IPS-18c (cell line): ENCODE data around the gene RAB31.
A peak's percentile ranks its signal among the peaks of the same experiment; 100 is the strongest.

ENCODE experiments used
- H3K4me3 ChIP-seq: 2 replicates; pipeline ENCODE4 v1.7.0; 2013; ENCODE audit warnings: low read depth, mild to moderate bottlenecking, low read length, moderate library complexity; ENCODE audit not compliant: insufficient read depth
- H3K9me3 ChIP-seq: one replicate; pipeline ENCODE4 v1.6.1; 2013; ENCODE audit warnings: mild to moderate bottlenecking, low read length, moderate library complexity; ENCODE audit not compliant: control insufficient read depth, insufficient read depth

The RAB31 gene

DNA sequence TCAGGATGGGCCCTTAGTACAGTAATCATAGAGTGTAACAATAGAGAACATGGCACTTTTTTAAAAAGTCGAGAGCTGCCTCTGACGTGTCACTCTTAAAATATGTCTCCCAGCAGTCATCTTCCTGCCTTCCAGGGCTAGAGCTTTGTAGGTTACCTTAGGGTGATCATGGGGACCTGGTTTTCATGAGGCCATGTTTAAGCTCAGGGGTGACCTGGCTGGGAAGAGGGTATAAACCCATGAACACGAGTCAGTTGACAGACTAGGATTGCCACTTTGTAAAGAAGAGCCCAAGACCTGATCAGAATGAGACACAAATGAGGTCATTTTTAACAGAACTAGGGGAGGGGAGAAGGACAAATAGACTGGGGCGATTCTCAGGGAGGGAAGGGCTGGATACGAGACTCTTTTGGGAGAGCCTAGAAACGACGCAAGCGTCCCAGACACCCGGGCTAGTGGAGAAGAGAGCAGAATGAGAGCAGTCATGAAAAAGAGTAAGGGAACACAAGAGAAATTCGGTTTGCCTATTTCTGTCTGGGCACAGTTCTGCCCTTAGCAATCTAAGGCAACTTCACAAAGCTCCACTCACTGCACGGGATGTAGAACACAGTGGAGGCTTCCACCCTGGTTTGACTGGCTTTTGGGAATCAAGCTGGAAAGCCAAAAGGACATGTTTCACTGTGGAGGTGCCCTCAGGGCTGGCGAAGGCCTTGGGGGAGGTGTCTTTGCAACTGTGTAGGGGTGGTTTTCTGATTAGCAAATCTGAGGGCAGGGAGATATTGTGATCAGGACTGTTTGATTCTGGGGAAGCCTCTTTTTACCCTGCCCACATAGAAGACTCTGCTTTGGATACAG is 1.8 kb upstream of the RAB31 start:
- no peak overlapping the region for H3K4me3 ChIP-seq
- no peaks in the 10 kb centered on the region for H3K9me3 ChIP-seq

DNA sequence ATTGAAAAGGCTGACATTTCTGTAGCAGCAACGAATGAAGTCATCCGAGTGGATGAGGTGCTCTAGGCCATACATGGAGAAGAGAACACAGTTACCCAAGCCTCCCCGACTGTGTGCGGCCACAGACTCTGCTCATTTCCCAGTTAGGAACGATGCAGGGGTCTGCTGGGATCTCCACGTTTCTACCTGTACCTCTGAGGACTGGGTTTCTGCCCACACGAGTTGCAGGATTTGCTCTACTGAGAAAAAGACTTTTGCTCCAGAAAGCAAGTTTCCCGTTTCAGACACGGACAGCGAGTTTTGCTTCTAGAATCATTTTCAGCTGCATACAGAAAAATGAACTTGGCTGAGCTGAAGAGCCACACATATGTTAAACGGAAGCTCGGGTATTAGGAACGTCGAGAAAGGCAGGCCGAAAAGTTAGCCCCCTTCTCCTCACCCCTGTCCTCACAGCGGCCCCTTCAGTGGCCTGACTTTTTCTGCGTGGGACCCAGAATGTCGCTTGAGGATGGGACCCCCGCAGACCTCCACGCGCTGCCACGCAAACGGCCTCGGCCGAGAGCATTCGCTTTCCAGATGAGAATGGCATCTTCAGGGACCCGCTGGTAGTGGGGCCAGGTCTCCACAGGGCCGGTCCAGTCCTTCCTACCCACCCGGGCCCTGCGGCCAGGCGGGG is 582 bp upstream of the RAB31 start:
- no peaks in the 10 kb centered on the region for H3K9me3 ChIP-seq
- peak overlapping the region; percentile 65 for H3K4me3 ChIP-seq

- no peaks in the 10 kb centered on the region for H3K9me3 ChIP-seq
- peak overlapping the region; percentile 65 for H3K4me3 ChIP-seq
These were observed 568 bp downstream of the RAB31 start for GRCh38 chr18:9708434-9709303.

DNA sequence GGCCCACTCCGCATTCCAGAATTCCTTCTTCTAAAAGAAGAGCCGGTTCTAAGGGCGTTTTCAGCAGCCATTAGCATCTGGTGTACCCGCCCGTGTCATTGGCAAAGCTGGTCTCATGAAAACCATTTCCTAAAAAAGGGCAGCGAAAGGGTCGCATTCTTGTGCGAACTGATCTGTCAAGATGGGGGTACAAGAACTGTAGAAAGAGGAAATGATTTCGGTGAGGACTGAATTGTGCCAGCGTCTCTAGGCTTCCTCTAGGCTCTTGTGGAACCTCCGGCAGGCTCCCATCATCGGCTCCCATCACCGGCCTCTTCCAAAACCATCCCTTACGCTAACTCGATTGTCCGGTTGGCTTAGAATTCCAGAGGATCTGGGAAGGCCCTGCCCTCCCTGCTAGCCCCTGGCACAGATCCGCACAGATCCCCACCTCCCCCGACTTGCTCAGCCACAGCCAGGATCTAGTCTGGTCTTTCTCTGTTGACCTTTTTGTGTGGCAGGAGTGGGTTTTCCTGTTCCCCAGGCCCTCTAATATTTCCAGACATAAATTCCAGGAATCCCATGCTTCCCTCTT is 1.3 kb downstream of the RAB31 start:
- no peaks in the 10 kb centered on the region for H3K9me3 ChIP-seq
- peak overlapping the region; percentile 65 for H3K4me3 ChIP-seq

DNA sequence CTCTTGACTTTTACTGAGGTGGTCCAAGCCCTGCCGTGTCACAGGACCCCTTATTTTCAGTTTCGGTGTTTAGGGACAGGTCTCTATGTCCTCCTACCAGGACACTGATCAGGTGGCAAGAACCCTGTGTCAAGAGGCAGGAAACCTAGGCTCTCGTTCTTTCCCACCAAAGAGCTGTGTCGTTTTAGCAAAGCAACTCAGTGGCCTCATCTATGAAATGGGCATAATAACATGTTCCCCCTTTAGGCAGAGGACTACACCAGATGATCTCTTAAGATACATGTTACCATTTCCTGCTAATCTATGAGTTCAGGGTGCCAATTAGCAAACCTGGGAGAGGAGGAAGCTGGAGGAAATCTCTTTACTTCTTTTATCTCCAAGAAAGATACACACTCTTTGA is 1.9 kb downstream of the RAB31 start:
- H3K4me3 ChIP-seq = no peak overlapping the region
- H3K9me3 ChIP-seq = no peaks in the 10 kb centered on the region

GRCh38 chr18:9711361-9712129 is 3.4 kb downstream of the RAB31 start:
- Histone ChIP-seq H3K4me3 (no peak overlapping the region), H3K9me3 (no peaks in the 10 kb centered on the region)

- no peaks in the 10 kb centered on the region for H3K9me3 ChIP-seq
- no peak overlapping the region for H3K4me3 ChIP-seq
These were observed 4.1 kb downstream of the RAB31 start for GRCh38 chr18:9712130-9712577.

GRCh38 chr18:9712611-9713010 is 4.5 kb downstream of the RAB31 start:
- no peaks in the 10 kb centered on the region for H3K9me3 ChIP-seq

GRCh38 chr18:9714266-9715087 is 6.4 kb downstream of the RAB31 start:
- H3K9me3 ChIP-seq = no peaks in the 10 kb centered on the region
- no peak overlapping the region for H3K4me3 ChIP-seq

More at GRCh38 chr18:9712611-9713010, 4.5 kb downstream of the RAB31 start:
- H3K4me3 ChIP-seq = no peak overlapping the region

DNA sequence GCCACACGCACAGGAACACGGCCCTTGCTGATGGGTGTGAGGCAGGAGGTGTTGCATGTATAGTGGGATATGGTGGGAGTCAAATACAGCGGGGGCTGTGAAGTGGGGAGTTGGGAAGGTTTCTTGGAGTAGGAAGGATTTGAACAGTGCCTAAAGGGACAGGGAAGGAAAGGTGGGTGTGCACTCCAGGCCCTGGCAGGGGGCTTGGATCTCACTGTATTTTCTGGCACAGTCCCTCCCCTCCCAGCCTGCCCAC is 6.9 kb downstream of the RAB31 start:
- Histone ChIP-seq H3K4me3 (no peak overlapping the region), H3K9me3 (no peaks in the 10 kb centered on the region)

- Histone ChIP-seq H3K4me3 (no peak overlapping the region), H3K9me3 (no peaks in the 10 kb centered on the region)
These were observed 8.1 kb downstream of the RAB31 start for GRCh38 chr18:9715978-9716774.

DNA sequence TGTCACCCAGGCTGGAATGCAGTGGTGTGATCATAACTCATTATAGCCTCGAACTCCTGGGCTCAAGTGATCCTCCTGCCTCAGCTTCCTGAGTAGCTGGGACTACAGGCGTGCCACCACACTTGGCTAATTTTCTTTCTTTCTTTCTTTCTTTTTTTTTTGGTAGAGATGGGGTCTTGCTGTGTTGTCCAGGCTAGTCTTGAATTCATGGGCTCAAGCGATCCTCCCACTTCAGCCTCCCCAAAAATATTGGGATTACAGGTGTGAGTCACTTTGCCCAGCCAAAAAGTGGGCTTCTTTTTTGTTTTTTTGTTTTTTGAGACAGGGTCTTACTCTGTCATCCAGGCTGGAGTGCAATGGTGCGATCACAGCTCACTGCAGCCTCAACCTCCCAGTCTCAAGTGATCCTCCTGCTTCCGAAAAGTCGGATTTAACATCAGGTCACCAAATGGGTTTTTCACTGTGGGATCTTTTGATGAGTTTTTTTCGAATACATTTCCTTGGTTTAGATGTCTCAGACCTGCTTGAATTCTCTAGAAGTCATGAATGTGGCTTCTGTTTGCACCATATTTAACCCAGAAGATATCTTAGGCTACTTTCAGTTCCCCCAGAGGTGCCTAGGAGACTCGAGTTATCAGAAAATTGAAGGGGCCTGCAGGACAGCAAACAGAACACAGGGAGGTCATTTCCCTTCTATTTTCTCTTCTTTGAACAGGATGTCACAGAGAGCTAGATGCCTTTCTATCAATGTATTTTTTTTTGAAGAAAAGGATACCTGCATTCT is 8.9 kb downstream of the RAB31 start:
- no peaks in the 10 kb centered on the region for H3K9me3 ChIP-seq
- H3K4me3 ChIP-seq = no peak overlapping the region

- Histone ChIP-seq H3K9me3 (no peaks in the 10 kb centered on the region), H3K4me3 (no peak overlapping the region)
These were observed 11.4 kb downstream of the RAB31 start for GRCh38 chr18:9719421-9719981.

DNA sequence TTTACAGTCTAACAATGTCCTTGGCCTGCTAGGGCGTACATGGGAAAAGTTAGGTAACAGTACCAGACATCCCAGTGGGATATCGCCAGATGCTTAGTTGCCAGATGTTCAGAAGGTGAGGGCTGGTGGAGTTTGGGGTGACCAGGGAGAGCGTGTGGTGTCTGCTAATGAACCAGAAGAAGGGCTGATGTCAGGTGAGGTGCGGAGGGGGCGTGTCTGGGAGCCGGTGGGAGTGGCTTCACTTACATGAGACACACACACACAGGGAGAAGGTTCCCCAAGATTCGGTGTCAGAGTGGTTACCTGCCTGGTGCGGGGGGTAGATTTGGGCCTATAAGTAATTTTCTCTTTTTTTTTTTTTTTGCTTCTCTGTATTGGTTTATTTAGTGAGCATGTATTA is 12.2 kb downstream of the RAB31 start:
- H3K4me3 ChIP-seq = no peak overlapping the region
- H3K9me3 ChIP-seq = no peaks in the 10 kb centered on the region
